ENCODE data around the gene TIAM2. TPM values are rescaled to one million over a fixed set of nuclear protein-coding genes. Genes with fewer than 3 reads are reported as not detected.

The TIAM2 gene
- total and polyA plus RNA-seq, 2 donors (not counting 3 experiments of a cell fraction or from before 2014, with no cell fraction given): 9.6 to 18.5 TPM

DNA sequence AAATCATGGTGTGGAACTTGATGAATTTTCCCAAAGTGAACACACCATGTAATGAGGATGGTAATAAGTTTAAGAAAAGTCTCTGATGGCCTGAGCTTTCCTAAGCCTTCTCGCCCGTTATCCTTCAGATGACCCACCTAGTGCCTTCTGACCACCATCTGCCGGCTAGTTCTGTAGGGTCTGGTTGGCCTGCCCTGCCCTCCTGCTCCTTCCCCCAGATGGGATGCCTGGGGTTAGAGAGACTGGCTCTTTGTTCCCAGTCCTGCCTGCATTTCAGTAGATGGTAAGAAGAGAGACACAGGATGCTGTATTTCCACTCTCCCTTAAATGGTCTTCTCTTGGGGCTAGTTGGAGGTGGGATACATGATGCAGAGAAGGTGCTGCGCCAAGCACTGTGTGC, 43.0 kb downstream of the TIAM2 start:
- dilution Hi-C loops (cut with MboI; ENCODE audit: extremely low pct_ligation_motif_present, low sequenced_read_pairs): no loop called here
- Histone ChIP-seq H3K4me3 (replicated peaks in 1 of 3; ENCODE audit: insufficient read depth in 1 of 3, low read depth in 1 of 3, low read length in 3 of 3) (no peak overlapping the region), H3K79me2 (ENCODE audit: control insufficient read depth, insufficient read depth, low read length) (no peaks in the 10 kb centered on the region), H3K9me3 (replicated peaks; ENCODE audit: control insufficient read depth, insufficient read depth, low read length) (no peaks in the 10 kb centered on the region), H3K27me3 (ENCODE audit: control insufficient read depth in 2 of 2, insufficient read depth in 2 of 2, low read length in 2 of 2) (no peaks in the 10 kb centered on the region), H3K9me1 (replicated peaks; ENCODE audit: control insufficient read depth, extremely low read depth, insufficient read depth, low read length) (no peaks in the 10 kb centered on the region), H3K4me1 (ENCODE audit: control insufficient read depth, extremely low read depth, insufficient read depth, low read length) (peaks cover 4% of the 10 kb centered on the region), H2AFZ (ENCODE audit: low read depth, low read length) (no peak overlapping the region), H3K9ac (replicated peaks; ENCODE audit: extremely low read depth, insufficient read depth, low read length) (no peak overlapping the region), H3K4me2 (ENCODE audit: insufficient read depth, low read length) (no peak overlapping the region), H3K27ac (ENCODE audit: insufficient read depth, low read depth, low read length) (no peak overlapping the region), H4K20me1 (replicated peaks; ENCODE audit: control insufficient read depth, extremely low read depth, insufficient read depth, low read length) (no peaks in the 10 kb centered on the region), H3K36me3 (ENCODE audit: control insufficient read depth in 2 of 2, extremely low read depth in 1 of 2, insufficient read depth in 2 of 2, low read length in 2 of 2) (no peaks in the 10 kb centered on the region)
- BruUV-seq (replicated peaks): no TSS peak
- intact Hi-C loops (cut with micrococcal nuclease): no loop called here
- TF ChIP-seq JUN (IDR thresholded peaks at IDR 0.05; ENCODE audit: borderline replicate concordance, insufficient read depth, insufficient read length, low read depth) (no peak), GATA2 (IDR thresholded peaks at IDR 0.05; ENCODE audit: insufficient read depth, insufficient read length, low read depth, low read length) (no peak), FOS (IDR thresholded peaks at IDR 0.05; ENCODE audit: borderline replicate concordance, insufficient read depth, low read length) (no peak), POLR2A (IDR thresholded peaks at IDR 0.05; ENCODE audit: low read depth, low read length) (no peak), MYC (IDR thresholded peaks at IDR 0.05; ENCODE audit: low read depth, low read length) (no peak), EZH2 (IDR thresholded peaks at IDR 0.05; ENCODE audit: borderline replicate concordance, low read depth, low read length, severe bottlenecking) (no peak), POLR2AphosphoS5 (IDR thresholded peaks at IDR 0.05; ENCODE audit: insufficient read depth, low read depth, low read length) (no peak)
- TF ChIP-seq, protein P1, sequence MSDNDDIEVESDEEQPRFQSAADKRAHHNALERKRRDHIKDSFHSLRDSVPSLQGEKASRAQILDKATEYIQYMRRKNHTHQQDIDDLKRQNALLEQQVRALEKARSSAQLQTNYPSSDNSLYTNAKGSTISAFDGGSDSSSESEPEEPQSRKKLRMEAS (IDR thresholded peaks at IDR 0.05; ENCODE audit: insufficient read depth, insufficient read length): no peak
- TF ChIP-seq, protein P2, sequence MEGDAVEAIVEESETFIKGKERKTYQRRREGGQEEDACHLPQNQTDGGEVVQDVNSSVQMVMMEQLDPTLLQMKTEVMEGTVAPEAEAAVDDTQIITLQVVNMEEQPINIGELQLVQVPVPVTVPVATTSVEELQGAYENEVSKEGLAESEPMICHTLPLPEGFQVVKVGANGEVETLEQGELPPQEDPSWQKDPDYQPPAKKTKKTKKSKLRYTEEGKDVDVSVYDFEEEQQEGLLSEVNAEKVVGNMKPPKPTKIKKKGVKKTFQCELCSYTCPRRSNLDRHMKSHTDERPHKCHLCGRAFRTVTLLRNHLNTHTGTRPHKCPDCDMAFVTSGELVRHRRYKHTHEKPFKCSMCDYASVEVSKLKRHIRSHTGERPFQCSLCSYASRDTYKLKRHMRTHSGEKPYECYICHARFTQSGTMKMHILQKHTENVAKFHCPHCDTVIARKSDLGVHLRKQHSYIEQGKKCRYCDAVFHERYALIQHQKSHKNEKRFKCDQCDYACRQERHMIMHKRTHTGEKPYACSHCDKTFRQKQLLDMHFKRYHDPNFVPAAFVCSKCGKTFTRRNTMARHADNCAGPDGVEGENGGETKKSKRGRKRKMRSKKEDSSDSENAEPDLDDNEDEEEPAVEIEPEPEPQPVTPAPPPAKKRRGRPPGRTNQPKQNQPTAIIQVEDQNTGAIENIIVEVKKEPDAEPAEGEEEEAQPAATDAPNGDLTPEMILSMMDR (IDR thresholded peaks at IDR 0.05; ENCODE audit: extremely low read depth in 1 of 2, insufficient read depth in 1 of 2, low read depth in 1 of 2, low read length in 2 of 2): no peak
- CTCF ChIA-PET: interaction anchor here (0.6 kb wide), 1 partner anchor 31 kb away, joined by 3 read pairs; no protein-coding TSS in a partner anchor
- FAIRE-seq (peak; percentile 8), DNase-seq (ENCODE audit: low read depth, low spot score) (no peak)
- POLR2A ChIA-PET: no interaction called here

Data from endothelial cell of umbilical vein (primary cell).